NK-92 (cell line): ENCODE results near the gene PRR30.

ENCODE experiments used
- DNase-seq: peaks from one replicate; lab custom pipeline; 2025; ENCODE audit not compliant: unreplicated experiment; lab: John Stamatoyannopoulos, UW

Gene PRR30

GRCh38 chr2:27155069-27155520, 15.9 kb upstream of the PRR30 start:
- DNase-seq = no peak

GRCh38 chr2:27154488-27154887, 15.3 kb upstream of the PRR30 start:
- no peak for DNase-seq

DNA sequence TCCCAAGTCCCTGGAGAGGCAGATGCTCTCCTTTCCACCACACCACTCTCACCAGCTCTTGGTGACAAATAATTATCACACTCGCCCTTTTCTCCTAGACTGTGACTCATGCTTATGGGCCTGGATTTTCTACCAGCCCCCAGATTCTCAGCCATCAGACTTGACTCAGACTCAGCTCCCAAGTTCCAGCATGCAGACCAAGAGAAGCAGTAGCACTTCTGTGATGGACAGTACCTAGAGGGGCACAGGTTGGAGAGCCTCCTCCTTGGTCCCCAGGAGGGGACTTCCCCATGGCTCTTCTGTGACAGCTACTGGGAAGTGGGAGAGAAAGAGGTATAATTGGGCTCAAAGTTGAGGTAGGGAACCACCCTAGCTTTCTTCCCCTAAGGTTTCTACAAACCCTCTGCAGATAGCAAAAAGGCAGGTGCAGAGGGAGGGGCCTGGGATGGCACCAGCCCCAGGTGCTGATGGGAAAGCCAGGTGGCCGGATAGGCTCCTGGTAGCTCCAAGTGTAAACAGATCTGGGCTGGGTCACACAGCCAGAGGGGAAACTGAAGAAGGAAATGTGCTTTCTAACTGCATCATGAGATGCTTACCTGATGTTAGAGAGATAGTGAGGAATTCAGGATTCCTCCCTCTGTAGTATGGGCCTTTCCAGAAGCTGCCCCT, 13.7 kb upstream of the PRR30 start:
- no peak for DNase-seq

- no peak for DNase-seq
Measured at GRCh38 chr2:27152102-27152795, 13.0 kb upstream of the PRR30 start.

DNA sequence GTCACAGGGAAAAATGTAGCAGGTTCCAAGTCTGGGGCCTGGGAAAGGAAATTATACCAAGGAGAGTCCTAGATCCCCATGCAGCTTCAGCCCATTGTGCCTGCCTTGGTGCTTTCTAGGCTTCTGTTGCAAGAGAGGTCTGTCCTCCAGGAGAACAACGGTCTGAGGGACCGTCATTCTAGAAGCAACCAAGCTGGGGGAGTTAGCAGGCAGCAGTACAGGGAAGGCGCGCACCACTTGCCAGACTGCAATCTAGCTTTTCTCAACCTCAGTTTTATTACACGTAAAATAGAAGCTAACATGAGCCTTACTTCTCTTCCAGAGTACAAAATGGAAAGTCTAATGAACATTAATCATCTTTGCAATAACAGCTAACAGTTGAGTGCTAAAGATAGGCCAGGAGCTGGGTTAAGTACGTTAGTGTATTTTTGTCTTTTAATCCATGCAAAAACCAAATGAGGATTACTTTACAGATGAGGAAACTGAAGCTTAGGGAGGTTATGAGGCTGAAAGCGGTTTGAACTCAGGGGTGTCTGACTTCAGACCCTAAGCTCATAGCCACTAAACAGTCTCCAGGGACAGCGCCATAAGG, 11.5 kb upstream of the PRR30 start:
- no peak for DNase-seq

DNA sequence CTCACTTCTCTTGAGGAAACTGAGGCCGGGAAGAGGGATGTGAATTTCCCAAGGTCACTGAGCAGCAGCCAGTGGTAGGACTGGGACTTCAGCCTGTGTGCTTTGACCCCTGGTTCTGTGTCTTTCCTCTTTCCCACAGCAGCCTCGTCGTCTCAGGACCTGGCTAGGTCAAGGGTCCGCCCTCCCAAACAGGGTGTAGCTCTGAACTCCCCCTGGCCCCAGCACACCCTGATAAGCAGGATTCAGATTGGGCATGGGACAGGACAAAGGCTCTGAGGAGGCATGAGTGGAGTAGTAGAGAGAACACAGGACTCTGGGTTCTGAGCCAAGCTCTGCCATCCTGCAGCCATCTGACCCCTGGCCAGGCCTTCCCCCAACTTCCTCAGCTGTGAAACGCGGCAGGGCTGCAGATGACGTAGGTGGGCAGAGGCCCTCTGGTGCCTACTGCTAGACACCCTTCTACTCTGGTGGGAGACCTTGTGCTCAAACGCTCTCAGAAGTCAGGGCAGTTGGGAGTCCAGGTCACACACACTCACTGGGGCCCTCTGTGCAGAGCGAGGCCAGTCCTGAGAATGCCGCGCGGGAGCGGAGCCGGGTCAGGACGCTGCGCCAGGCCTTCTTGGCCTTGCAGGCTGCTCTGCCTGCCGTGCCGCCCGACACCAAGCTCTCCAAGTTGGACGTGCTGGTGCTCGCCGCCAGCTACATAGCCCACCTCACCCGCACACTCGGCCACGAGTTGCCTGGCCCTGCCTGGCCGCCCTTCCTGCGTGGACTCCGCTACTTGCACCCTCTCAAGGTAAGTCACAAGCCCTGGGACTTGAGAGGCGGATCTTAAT, 10.6 kb upstream of the PRR30 start:
- DNase-seq = no peak

DNA sequence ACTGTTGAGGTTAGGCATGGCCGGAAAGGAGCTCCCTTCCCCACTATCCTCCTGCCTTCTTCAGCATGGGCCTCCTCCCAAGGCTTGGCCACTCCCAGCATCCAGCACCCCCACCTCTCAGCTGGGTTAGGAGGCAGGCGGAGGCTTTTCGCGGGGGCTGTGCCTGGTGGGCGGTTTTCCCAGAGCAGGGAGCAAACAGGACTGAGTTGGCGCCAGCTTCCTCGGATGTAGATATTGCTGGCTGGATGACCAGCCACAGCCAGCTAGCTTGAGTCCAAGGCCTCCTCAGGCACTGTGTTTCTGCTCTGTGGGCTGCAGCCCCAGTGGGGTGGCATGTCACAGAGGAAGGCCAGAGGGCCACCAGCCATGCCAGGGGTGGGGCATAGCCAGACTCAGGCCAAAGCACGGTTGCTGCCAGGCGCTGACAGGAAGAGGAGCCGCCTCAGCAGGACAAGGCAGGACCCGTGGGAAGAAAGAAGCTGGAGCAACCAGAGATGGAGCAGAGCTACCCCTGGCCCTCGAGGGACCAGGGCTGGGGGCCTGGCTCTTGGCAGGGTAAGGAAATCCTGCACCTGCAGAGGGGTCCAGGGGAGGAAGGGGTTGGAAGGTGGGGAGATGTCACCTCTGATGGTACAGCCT, 9.7 kb upstream of the PRR30 start, which contains the start of gene TCF23:
Gene TCF23, plus strand, starts transcription at position 204 of the 639 bp plus-strand sequence. Its CDS starts 130 bp downstream, at position 334.
- no peak for DNase-seq

DNA sequence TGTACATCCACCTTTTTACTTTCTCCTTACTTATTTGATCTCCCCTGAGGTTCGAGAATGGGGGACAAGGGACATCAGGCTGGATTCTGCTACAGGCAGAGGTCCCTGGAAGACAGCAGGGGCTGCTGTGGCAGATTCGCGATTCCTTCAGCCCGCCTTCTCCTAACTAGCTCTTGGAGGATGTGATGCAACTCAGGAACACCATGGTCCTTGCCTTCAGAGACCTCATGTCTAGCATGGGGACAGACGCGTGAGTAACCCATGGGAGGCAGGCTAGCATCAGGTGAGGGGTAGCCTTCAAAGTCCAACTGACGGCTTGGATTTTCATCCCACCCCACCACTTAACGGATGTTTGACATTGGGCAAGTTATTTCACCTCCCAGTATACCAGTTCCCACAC, 8.7 kb upstream of the PRR30 start:
- no peak for DNase-seq

DNA sequence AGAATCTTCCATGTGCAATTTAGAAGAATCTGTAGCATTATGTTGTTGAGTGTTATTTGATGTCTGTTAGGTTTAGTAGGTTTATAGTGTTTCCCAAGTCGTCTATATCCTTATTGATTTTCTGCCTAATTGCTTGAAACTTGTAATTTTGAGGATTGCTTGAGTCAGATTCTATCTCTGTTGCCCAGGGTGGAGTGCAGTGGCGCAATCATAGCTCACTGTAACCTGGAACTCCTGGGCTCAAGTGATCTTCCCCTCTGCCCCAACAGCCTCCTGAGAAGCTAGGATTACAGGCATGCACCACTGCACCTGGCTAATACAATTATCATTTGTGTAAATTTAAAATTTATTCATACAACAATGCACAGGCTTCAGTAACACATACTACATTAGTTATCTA, 6.5 kb upstream of the PRR30 start:
- no peak for DNase-seq

DNA sequence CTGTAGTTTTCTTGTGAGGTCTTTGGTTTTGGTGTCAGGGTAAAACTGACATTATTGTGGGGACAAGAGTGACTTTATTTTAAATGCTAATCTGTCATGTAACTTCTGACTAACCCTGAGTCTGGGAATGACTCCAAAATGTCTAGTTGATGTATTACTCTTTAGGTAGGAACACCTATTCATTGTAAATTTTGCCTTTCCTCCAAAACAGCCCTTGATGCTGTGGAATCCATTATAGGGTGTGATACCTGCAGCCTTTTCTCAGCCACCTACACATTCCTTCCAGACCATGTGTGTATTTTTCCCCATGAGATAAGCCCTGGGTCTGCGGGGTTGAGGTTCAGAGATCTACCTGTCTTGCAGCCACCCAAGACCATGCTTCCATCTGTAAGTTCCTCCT, 4.1 kb upstream of the PRR30 start:
- no peak for DNase-seq

DNA sequence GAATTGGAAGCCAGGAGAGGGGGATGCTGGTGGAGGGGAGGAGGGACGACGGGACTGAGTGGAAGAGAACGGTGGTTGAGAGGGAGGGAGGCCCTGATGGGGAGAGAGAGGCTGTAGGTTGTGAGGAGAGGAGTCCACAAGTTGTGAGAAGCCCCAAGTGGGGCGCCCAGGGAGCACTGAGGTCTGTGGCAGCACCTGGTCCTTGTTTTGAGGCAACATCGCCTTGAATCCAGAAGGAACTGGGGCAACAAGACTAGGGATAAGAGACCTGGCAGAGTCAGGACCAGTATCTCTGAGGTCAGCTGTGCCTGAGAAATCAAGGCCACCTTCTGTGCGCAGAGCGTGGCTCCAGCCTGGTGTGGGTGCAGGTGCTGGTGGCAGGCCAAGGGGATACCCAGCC, 1.1 kb downstream of the PRR30 start:
- DNase-seq = no peak

GRCh38 chr2:27137322-27137935, 1.8 kb downstream of the PRR30 start:
- no peak for DNase-seq

- no peak for DNase-seq
Measured at GRCh38 chr2:27136751-27137150, 2.5 kb downstream of the PRR30 start.

- DNase-seq = no peak
Measured at GRCh38 chr2:27135478-27135955, 3.7 kb downstream of the PRR30 start.

DNA sequence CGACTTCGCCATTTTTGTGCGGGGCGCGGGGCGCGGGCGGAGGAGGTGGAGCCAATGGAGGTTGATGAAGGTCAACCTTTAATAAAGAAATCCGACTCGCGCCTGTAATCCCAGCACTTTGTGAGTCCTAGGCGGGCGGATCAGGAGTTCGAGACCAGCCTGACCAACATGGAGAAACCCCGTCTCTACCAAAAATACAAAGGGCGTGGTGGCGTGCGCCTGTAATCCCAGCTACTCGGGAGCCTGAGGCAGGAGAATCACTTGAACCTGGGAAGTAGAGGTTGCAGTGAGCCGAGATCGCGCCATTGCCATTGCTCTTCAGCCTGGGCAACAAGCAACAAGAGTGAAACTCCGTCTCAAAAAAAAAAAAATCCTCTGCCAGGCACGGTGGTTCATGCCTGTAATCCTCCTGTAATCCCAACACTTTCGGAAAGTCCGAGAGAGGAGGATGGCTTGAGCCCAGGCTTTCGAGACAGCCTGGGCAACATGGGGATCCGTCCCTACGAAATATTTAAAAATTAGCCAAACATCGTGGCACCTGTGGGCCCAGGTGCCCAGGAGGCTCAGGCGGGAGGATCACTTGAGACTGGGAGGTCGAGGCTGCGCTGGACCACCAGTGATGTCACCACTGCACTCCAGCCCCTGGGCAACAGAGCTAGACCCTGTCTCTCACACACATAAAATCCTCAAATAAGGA, 4.3 kb downstream of the PRR30 start:
- no peak for DNase-seq

DNA sequence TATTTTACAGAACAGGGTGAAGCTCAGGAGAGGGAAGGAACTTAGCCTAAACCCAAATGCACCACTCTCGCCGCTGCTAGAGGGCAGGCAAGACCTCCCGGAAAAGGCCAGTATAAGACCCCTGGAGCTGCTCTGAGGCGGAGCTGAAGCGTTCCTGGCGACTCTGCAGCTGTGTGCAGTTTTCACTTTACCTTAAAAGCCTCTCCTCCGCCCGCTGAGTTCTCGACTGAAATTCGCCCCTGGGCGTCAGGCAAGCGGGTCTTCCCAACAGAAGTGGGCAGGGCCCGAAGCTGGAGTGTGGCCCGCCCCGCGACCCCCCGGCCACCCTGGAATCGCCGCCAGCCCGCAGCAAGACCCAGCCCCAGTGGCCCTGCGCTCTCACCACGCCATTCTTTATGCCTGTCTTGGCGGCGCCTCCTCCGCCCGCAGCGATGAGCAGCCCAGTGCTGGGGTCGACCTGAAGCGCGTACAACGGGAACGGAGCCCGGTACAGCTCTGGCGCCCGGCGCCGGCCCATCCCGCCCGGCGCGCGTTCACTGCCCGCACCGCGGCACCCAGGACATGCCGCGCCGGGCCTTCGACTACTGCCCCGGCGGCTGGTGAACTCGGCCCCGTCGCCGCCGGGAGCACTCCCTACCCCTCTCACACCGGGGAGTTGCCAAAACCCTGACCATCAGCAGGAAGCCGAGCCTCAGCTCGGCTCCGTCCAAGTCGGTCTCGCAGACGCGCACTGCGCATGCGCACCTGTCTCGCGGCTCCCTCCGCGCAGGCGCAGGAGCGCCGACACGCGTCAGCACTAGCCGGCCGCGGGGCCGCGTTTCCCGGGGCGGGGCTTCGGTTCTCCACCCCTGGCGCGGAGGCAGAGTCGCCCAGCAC, 5.1 kb downstream of the PRR30 start, which contains the start of gene PREB:
Gene PREB, minus strand, starts transcription at position 732 of the 876 bp plus-strand sequence. Its CDS starts 215 bp downstream, at position 517.
- peak; percentile 76 for DNase-seq

GRCh38 chr2:27133195-27133875, 5.9 kb downstream of the PRR30 start:
- DNase-seq = no peak

DNA sequence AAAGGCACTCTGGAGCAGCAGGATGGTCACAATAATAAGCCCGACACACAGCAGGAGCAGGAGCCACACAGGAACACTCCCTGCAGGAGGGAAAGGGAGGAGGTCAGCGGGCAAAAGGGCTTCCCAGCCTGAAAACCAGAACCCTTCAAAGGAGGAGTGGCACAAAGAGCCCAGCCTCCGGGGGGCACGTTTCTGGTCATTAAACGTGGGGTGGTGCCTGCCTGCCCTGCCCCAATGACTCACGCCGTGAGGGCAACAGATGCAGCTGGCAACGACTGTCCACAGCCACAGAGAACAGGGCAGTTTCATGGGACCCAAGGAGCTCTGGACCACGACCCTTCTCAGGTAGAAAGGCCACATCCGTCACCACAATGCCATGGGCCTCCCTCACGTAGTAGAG, 7.8 kb downstream of the PRR30 start:
- no peak for DNase-seq
